ENCODE data around the gene TEKT1.

DNA sequence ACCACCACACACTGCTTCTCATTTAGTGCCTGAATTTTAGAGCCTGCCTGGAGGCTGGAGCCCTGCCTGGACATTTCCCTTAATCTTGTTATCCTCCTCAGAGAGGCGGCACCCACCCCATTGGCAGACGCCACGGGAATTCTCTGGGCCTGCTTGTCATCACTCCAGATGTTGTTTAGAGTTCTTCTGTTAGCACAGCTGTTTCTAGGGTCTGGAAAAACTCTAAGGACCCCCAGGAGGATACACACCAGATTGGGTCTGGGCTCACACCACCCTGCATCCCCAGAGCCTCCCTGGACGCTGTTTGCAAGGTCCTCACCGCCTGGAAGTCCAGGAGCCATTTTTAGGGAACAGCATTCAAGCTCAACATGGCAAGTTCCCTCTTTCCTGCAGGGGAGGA, 76.2 kb downstream of the TEKT1 start:
- TF ChIP-seq, protein P1, sequence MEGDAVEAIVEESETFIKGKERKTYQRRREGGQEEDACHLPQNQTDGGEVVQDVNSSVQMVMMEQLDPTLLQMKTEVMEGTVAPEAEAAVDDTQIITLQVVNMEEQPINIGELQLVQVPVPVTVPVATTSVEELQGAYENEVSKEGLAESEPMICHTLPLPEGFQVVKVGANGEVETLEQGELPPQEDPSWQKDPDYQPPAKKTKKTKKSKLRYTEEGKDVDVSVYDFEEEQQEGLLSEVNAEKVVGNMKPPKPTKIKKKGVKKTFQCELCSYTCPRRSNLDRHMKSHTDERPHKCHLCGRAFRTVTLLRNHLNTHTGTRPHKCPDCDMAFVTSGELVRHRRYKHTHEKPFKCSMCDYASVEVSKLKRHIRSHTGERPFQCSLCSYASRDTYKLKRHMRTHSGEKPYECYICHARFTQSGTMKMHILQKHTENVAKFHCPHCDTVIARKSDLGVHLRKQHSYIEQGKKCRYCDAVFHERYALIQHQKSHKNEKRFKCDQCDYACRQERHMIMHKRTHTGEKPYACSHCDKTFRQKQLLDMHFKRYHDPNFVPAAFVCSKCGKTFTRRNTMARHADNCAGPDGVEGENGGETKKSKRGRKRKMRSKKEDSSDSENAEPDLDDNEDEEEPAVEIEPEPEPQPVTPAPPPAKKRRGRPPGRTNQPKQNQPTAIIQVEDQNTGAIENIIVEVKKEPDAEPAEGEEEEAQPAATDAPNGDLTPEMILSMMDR (IDR thresholded peaks at IDR 0.05): no peak
- TF ChIP-seq POLR2A (IDR thresholded peaks at IDR 0.05): no peak
